Osteoblast (primary cell): ENCODE measurements around the gene SF3A1. TPM values are rescaled to one million over a fixed set of nuclear protein-coding genes. Genes with fewer than 3 reads are reported as not detected.

ENCODE experiments used
- DNase-seq: peaks from one replicate; pipeline ENCODE4 v3.0.0; 2011; ENCODE audit warnings: low spot score, mixed read lengths; ENCODE audit not compliant: insufficient read length; ENCODE audit errors: missing footprints
- H2AFZ ChIP-seq: 2 replicates; pipeline ENCODE4 v1.6.0; 2011; ENCODE audit warnings: mild to moderate bottlenecking, low read length
- H3K27ac ChIP-seq: 2 replicates; pipeline ENCODE4 v1.5.1; 2011; ENCODE audit warnings: mild to moderate bottlenecking, low read depth, low read length, moderate library complexity
- H3K27me3 ChIP-seq: 2 replicates; pipeline ENCODE4 v1.6.0; 2012; ENCODE audit warnings: mild to moderate bottlenecking, control low read depth, inconsistent platforms, low read length, moderate library complexity; ENCODE audit not compliant: insufficient read depth
- H3K36me3 ChIP-seq: 2 replicates; pipeline ENCODE4 v1.5.1; 2011; ENCODE audit warnings: mild to moderate bottlenecking, low read length, control low read depth, moderate library complexity; ENCODE audit not compliant: insufficient read depth
- H3K4me1 ChIP-seq: 2 replicates; pipeline ENCODE4 v1.5.1; 2011; ENCODE audit warnings: mild to moderate bottlenecking, low read length, control low read depth, moderate library complexity; ENCODE audit not compliant: insufficient read depth
- H3K4me2 ChIP-seq: 2 replicates; pipeline ENCODE4 v1.6.0; 2011; ENCODE audit warnings: mild to moderate bottlenecking, low read length; ENCODE audit not compliant: insufficient read depth
- H3K4me3 ChIP-seq: fragments of 200-600 bp; sonication (generic); 3 replicates; pipeline ENCODE4 v1.5.1; 2012; ENCODE audit warnings: mild to moderate bottlenecking, low read length, inconsistent platforms; ENCODE audit not compliant: insufficient read depth
- H3K79me2 ChIP-seq: 2 replicates; pipeline ENCODE4 v1.6.0; 2012; ENCODE audit warnings: mild to moderate bottlenecking, low read length, control low read depth, inconsistent platforms; ENCODE audit not compliant: insufficient read depth
- H3K9me3 ChIP-seq: 2 replicates; pipeline ENCODE4 v1.5.1; 2011; ENCODE audit warnings: low read depth, low read length, control low read depth
- H4K20me1 ChIP-seq: 2 replicates; pipeline ENCODE4 v1.6.0; 2012; ENCODE audit warnings: mild to moderate bottlenecking, low read length, control low read depth; ENCODE audit not compliant: insufficient read depth
- CTCF ChIP-seq: IDR thresholded peaks from 2 replicates; pipeline ENCODE4 v1.5.1; 2011; ENCODE audit warnings: mild to moderate bottlenecking, low read depth, low read length, moderate library complexity; ENCODE audit errors: extremely low read depth
- total RNA-seq: library from RNA; depleted of rRNA; stranded (reverse); fragments of >200 nt; gene quantifications from 2 replicates; pipeline ENCODE4 v1.2.3, GENCODE V29; 2012

SF3A1 gene
- total RNA-seq, 1 donor: 21.7 TPM

- Histone ChIP-seq H2AFZ (no peak overlapping the region), H3K36me3 (peaks cover 74% of the 10 kb centered on the region), H3K27me3 (no peaks in the 10 kb centered on the region), H3K9me3 (no peaks in the 10 kb centered on the region), H3K4me3 (no peak overlapping the region), H3K4me1 (peaks cover 6% of the 10 kb centered on the region), H3K79me2 (peaks cover 48% of the 10 kb centered on the region), H4K20me1 (peaks cover 55% of the 10 kb centered on the region), H3K27ac (no peak overlapping the region), H3K4me2 (no peak overlapping the region)
- DNase-seq: peak; percentile 65
- no peak for TF ChIP-seq CTCF
Measured at GRCh38 chr22:30297276-30297990, 59.3 kb downstream of the SF3A1 start.

GRCh38 chr22:30296833-30297232 is 59.9 kb downstream of the SF3A1 start:
- Histone ChIP-seq H3K27ac (no peak overlapping the region), H4K20me1 (peaks cover 49% of the 10 kb centered on the region), H3K4me3 (no peak overlapping the region), H3K79me2 (peaks cover 42% of the 10 kb centered on the region), H2AFZ (no peak overlapping the region), H3K27me3 (no peaks in the 10 kb centered on the region), H3K9me3 (no peaks in the 10 kb centered on the region), H3K4me2 (no peak overlapping the region), H3K4me1 (no peaks in the 10 kb centered on the region), H3K36me3 (peaks cover 77% of the 10 kb centered on the region)
- DNase-seq: no peak
- no peak for TF ChIP-seq CTCF

GRCh38 chr22:30296324-30296723 is 60.4 kb downstream of the SF3A1 start:
- TF ChIP-seq CTCF: no peak
- H3K27ac ChIP-seq: no peak overlapping the region
- no peaks in the 10 kb centered on the region for H3K27me3 ChIP-seq
- peaks cover 72% of the 10 kb centered on the region for H3K36me3 ChIP-seq
- H3K79me2 ChIP-seq: peaks cover 37% of the 10 kb centered on the region
- no peak overlapping the region for H2AFZ ChIP-seq
- peaks cover 44% of the 10 kb centered on the region for H4K20me1 ChIP-seq
- H3K4me3 ChIP-seq: no peak overlapping the region
- H3K4me2 ChIP-seq: no peak overlapping the region
- no peaks in the 10 kb centered on the region for H3K9me3 ChIP-seq
- peak; percentile 52 for DNase-seq
- H3K4me1 ChIP-seq: peaks cover under 1% of the 10 kb centered on the region

- Histone ChIP-seq H3K27me3 (no peaks in the 10 kb centered on the region), H3K4me3 (no peak overlapping the region), H3K79me2 (peaks cover 29% of the 10 kb centered on the region), H3K9me3 (no peaks in the 10 kb centered on the region), H3K4me2 (no peak overlapping the region), H4K20me1 (peaks cover 45% of the 10 kb centered on the region), H3K36me3 (peaks cover 65% of the 10 kb centered on the region), H2AFZ (no peak overlapping the region), H3K27ac (no peak overlapping the region), H3K4me1 (peaks cover 8% of the 10 kb centered on the region)
- no peak for TF ChIP-seq CTCF
- DNase-seq: peak; percentile 55
Measured at GRCh38 chr22:30295576-30295975, 61.1 kb downstream of the SF3A1 start.
